KG1 (cell line): Measurements from ENCODE around the gene TMEM179.
A peak's percentile ranks its signal among the peaks of the same experiment; 100 is the strongest.

Experiments
- DNase-seq: peaks from one replicate; lab custom pipeline; 2025; lab: John Stamatoyannopoulos, UW

Gene TMEM179

GRCh38 chr14:104569435-104569834, 35.1 kb downstream of the TMEM179 start:
- no peak for DNase-seq

- no peak for DNase-seq
Observed at GRCh38 chr14:104568620-104569019, 36.0 kb downstream of the TMEM179 start.

GRCh38 chr14:104567957-104568225, 36.7 kb downstream of the TMEM179 start:
- DNase-seq: no peak

GRCh38 chr14:104567141-104567956, 37.2 kb downstream of the TMEM179 start:
- DNase-seq: no peak

GRCh38 chr14:104564744-104565679, 39.6 kb downstream of the TMEM179 start:
- DNase-seq: no peak

GRCh38 chr14:104563742-104564615, 40.6 kb downstream of the TMEM179 start:
- DNase-seq: peak; percentile 23

GRCh38 chr14:104563191-104563741, 41.3 kb downstream of the TMEM179 start:
- no peak for DNase-seq

- no peak for DNase-seq
Observed at GRCh38 chr14:104562606-104563005, 42.0 kb downstream of the TMEM179 start.

GRCh38 chr14:104561632-104562495, 42.7 kb downstream of the TMEM179 start:
- DNase-seq: no peak

- DNase-seq: no peak
Observed at GRCh38 chr14:104561124-104561557, 43.4 kb downstream of the TMEM179 start.

GRCh38 chr14:104560586-104560945, 44.0 kb downstream of the TMEM179 start:
- no peak for DNase-seq

- DNase-seq: no peak
Observed at GRCh38 chr14:104559804-104560585, 44.6 kb downstream of the TMEM179 start.

GRCh38 chr14:104559028-104559803, 45.4 kb downstream of the TMEM179 start:
- no peak for DNase-seq

- no peak for DNase-seq
Observed at GRCh38 chr14:104558231-104559027, 46.1 kb downstream of the TMEM179 start.

GRCh38 chr14:104557766-104558165, 46.8 kb downstream of the TMEM179 start:
- no peak for DNase-seq

- no peak for DNase-seq
Observed at GRCh38 chr14:104557086-104557485, 47.5 kb downstream of the TMEM179 start.

- DNase-seq: no peak
Observed at GRCh38 chr14:104556256-104557021, 48.1 kb downstream of the TMEM179 start.
